SKM-1 treated with dmso at 0.1 percent for 144 hours (cell line): Measurements from ENCODE around the gene CACNA1E.

Experiments used
- DNase-seq: peaks from one replicate; lab custom pipeline; 2025; ENCODE audit not compliant: unreplicated experiment; lab: John Stamatoyannopoulos, UW

CACNA1E gene

DNA sequence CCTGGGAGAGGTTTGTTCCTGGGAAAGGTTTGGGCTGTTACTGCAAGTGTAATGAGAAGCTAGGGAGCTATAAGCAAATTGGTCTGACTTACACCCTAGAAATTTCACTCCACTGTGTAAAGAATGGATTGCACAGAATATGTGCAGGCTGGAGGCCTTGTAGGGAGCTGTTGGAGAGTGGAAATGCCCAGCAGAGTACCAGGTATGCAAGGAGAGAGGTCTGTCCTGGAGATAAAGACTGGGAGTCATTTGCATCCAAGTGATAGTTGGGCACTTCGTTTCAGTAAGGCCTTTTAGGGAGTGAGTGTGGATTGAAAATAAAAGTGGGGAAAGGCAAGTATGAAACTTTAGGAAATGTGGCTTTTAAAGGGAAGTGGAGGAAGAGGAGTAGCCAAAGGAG lies 75.8 kb downstream of the CACNA1E start:
- no peak for DNase-seq

DNA sequence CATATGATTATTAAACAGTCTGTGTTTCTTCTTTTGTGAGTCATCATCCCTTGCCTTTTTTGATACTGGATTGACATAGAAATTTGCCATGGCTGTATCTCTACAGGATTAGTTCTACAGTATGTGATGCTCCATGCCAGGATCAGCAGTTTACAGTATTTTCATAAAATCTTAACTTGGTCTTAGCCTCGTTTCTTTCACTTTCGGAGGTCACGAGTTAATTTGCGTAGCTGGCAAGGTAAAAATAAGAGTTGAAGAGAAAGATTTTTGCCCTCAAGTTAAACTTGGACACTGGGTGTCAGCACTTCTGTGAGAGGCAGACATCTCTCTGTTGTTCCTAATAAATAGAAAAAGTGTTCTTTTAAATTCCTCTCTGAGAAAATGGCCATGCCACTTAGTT lies 79.1 kb downstream of the CACNA1E start:
- no peak for DNase-seq

DNA sequence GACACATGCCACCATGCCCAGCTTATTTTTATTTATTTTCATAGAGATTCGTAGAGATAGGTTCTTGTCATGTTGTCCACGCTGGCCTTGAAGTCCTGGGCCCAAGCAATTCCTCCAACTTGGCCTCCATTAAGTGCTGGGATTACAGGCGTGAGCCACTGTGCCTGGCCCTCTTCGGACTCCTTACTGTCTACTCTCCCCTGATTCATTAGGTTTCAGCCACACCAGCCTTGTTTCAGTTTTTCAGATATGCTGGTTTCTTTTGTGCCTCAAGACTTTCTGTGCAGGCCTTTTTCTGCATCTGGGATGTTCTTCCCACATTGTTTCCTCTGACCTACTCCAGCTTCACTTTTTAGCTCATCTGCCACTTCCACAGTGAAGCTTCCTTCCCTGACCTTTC lies 85.4 kb downstream of the CACNA1E start:
- no peak for DNase-seq

DNA sequence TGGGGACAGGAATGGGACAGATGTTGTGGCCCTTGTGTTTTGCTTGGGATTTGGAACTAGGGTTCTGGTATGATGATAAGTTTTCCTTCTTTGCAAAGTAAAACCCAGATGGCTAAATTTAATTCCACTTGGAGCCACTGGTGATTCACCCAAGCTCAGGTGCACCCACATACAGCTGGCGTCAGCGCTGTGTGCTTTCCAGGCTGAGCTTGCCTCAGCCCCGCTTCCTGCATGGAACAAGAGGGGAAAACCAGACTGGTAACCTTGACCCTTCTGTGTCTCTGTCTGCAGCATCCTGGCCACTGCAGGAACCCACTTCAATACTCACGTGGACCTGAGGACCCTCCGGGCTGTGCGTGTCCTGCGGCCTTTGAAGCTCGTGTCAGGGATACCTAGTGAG lies 94.2 kb downstream of the CACNA1E start:
- no peak for DNase-seq

DNA sequence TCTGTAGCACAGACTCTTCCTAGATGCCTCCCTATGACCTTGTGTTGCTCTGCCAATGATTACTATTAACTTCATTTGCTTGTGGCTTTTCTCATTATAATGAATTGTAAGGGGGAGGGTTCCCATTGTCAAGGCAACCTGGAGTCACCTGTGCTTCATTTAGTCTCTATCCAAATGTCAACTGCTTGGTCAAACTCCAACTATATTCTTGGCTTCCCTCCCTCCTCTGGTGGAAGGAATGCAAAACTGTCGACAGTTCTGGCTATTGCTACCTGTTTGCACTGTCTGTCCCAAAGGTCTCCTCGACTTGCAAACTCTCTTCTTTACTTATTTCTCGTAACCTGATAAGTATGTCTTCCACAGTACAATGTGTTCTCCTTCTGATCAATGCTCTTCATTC lies 100.3 kb downstream of the CACNA1E start:
- DNase-seq: no peak

DNA sequence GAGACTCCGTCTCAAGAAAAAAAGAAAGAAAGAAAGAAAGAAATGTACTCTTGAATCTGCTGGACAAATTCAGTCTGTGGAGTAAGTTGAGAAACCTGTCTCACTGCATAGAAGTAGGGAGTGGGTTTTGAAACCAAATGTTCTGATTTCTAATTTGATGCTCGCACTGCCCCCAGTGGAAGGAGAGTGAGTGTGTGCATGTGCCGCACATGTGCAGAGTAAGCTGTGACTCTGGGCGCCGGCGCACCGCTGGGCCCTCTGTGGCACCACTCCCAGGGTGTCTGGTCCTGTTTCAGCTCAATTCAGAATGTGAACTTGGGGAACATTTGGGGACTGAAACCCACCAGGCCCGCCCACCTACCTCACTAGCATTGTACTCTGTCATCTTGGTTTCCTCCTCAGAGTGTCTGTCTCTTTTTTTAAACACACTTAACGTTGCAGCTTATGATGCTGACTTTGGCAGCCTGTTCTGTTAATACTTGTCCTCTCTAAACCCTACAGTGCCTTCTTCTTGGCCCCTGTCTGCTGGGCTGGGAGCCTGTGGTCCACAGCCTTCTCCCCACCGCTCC lies 104.6 kb downstream of the CACNA1E start:
- DNase-seq: no peak

DNA sequence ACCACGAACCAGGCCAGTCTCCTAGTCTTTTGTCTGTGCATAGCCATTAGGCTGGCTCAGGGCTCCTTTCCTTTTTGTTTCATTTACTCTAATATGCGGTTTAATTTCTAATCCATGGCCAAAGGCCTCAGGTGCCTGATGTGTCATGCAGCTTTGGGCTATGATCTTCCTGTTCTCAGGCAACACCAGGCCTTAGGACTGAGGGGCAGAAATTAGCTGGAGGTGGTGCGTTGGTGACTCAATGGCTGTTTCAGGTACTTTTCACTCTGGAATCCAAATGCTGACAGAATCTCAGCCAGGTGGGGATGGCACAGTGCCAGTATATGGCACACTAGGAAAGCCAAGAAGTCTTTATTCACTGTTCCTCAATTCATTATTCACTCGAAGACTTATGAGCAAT lies 105.3 kb downstream of the CACNA1E start:
- DNase-seq: no peak

DNA sequence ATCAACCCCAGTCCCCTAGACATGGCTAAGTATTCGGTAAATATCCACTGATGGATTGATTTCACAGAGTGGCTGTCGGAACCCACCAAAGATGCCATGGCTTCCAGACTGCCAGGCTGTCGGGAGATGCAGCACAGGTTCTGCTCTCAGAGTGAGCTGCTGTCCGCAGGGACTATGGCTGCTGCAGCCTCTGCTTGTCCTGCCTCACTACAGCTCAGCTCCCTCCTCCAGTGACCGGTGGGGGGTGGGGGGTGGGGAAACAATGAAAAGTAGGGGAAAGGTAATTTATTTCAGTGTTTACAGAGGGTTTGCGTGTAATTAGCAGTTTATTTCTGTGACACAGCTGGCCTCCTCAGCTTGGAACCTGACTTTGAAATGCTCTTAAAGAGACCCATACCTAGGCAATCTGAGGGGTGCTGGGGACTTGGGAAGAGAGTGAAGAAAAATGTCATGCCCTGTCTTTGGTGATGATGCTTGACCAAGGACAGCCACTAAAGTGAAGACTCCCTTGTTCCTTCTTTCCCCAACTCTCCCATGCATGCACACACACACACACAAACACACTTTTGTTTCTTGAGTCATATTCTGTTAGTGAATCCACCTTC lies 109.0 kb downstream of the CACNA1E start:
- no peak for DNase-seq

DNA sequence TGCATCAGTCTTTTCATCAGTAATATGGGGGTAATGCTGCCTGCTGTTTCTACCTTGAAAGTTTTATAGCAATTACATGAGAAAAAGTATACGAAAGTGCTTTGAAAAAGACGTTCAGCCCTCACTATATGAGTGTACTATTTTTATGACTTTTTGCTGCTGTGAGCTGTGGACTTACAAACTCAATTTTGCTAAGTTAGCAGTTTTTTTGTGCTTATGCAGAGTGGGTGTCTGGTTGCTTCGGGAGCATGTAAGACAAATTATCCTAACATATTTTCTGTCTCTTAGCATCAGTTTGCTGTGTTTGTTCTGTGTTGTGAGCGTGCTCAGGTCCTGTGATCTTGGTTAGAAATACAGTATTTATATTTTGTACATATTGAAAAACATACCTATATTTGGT lies 109.7 kb downstream of the CACNA1E start:
- no peak for DNase-seq

DNA sequence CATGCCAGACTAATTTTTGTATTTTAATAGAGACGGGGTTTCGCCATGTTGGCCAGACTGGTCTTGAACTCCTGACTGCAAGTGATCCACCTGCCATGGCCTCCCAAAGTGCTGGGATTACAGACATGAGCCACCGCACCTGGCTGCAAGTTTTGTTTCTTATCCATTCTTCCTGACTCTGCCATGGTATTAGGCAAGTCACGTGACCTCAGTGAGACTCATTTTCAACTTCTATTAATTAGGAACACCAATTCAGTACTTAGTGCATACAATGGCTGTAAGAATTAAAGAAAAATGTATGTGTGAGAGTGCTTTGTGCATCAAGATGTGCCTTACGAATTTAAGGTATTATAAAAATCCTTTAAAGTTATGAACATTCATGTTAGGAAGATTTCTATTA lies 111.2 kb downstream of the CACNA1E start:
- no peak for DNase-seq

DNA sequence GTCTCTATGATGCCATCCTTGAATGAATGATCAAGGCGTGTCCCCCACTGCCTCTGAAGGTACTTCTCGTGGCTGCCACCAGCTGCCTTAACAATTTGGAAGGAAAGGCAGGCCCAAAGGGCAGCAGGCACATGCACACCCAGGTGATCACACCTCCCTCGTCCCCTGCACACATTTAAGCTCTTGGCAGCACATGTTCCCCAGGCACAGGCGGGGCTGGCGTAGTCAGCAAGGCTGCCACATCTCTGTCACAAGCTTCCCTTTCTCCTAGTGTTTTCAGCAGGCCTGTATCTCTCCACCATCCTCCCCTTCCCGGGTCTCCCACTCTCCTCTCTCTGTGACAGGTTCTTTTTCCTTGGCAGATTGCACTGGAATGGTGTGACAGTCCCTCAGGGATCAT lies 111.9 kb downstream of the CACNA1E start:
- no peak for DNase-seq

DNA sequence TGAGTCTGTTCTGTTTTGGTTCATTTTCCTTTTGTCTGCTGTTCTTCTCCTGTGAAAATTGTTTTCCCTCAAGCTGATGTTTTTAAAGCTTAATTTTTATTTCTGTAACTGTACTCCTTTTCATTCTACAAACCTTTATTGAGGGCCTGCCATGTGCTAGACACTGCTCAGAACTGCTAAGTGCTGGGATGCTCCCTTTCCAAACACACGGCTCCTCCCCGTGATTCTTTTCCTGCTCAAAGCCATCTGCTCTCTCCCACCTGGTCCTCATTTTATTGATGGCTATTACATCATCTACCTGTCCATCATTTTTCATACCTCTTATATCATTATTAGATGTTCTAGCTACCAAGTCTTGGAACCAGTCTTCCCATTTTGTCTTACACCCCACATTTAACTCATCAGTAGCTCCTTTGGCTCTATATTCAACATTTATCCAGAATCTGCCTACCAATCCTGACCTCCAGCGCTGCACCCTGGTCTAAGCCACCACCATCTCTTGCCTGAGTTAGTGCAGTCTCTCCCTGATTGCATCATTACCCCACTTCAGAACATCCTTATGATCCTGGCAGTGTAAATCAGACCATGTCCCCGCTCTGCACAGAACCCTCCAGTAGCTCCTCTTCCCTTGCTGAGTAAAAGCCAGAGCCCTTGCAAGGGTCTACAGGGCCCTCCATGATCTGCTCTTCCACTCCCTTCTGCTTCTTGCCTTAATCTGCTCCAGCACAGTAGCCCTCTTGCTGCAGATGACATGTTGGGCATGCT lies 118.1 kb downstream of the CACNA1E start:
- no peak for DNase-seq

DNA sequence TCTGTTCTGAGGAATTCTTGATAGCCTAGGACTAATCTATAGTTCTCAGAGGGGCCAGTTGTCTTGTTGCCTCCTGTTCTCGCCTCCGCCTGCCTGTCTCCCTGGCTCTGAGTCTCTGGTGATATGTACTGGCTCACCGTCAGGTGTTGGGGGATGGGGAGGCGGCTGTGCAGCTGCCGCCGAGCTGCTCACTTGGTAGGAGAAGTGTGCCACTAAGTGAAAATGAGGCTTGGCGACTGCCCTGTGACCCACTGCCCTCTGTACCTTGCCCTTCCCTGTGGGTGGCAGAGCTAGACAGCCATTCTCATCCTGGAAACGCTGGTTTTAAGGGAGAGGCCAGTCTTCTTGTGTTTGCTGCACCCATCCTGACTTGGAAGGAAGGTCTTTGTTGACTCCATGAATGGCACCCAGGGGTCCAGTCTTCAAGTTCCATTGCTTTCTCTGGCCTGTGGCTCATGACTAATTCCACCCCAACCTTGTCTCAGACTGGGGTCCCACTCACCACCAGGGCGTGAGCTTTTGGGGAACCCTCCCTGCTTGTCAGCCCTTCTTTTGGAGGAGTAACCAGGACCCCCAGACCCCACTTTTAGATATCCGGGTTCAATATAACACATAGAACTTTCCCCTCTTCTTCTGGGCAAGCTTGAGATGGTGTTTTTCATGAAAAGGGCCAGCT lies 120.6 kb downstream of the CACNA1E start:
- DNase-seq: no peak

DNA sequence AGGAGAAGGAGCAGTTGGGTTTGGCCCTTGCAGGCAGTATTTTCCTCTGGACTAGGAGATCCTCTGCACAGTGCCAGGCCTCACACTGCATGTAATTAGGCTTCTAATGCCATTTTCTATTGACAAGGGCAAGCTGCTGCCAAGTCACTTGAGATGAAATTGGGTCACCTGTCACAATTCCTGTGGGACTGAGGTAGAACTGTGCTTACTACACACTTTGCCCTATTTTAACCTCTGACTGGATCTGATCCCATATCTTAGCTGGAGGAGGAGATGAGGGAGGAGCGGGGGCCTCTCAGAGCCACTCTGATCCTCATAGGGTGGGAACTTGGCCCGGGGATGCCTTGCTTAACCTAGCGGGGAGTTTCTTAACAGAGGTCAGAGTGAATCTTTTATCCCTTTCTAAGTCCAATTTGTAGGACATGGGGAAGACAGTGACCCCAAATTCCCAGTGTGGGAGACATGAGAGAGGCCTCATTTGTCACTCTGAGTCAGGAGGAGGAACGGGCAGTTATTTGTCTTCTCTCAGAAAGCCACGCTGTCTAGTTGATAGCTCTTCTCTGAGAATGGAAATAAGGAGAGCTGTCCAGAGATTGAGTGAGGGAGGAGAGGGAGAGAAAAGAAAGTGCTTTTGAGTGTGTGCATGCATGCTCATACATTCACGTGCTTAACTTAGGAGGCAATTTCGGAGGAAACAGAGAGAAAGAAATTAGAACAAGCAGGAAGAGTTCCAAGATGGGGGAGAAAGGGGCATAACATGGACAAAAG lies 121.3 kb downstream of the CACNA1E start:
- no peak for DNase-seq

DNA sequence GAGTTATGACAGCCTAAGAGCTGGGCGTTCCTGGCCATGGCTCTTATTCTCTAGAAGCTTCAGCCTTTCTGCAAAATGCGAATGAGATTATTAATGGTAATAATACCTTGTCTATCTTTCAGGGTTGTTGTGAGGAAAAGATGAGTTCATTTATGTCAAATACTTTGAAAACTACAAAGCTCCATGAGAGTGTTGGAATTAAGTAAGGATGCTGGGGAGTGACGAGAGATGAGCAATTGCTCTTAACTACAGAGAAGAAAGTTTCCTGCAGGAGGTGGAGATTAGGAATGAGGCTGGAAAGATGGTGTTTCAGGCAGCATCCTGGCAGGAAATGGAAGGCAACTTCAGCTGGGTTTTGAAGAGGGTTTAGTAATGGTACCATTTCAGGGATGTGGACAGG lies 124.2 kb downstream of the CACNA1E start:
- DNase-seq: no peak

DNA sequence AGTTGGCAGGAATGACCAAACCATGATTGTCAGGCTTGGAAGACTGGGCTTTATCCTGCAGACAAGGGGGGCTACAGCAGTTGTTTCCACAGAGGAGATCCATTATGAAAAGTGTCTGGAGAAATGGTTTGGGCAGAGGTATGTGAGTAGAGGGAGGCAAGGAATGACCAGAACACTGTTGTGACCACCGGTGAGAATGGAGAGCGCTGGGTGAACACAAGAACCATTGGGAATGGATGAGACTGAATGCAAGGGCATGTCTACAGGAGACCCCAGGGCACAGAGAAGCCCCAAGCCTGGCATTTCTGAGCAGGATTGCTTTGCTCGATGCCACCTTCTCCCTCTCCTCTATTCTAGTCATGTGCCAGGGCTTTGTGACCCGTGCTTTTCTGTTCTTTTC lies 125.1 kb downstream of the CACNA1E start:
- no peak for DNase-seq

DNA sequence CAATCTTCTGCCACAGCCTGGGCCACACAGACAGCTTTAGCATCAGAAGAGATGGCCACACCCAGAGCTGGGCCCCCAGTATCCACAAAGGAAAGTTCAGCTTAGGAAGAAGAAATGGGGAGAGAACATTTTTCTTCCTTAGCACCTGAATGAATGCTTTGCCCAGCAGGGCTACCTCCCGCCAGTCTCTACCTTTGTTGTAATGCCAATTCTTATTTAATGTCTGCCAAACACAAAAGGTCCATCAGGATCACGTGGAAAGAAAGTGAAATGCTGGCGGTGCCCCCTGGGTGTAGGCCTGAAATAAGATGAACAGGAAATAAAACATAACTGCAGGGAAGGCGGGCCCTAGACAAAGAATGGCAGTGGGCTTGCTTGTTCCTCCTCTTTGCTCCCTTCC lies 125.6 kb downstream of the CACNA1E start:
- no peak for DNase-seq

DNA sequence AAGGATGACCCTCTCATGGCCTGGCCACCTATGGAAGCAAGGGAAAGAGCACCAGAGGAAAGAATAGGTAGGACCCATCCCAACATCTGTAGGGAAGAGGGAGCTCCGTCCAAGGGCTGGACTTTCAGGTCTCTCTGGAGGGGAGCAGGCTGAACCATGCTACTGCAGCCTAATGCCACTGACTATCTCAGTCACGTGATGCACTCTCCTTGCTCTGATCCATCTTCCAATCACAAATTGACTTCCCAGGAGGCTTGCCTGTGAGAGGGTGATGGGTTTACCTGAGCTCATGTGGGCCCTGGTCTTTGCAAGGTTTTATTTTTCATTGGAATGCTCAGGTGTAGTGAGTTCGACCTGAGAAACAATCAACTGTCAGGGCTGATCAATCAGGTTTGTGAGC lies 128.8 kb downstream of the CACNA1E start:
- DNase-seq: no peak

DNA sequence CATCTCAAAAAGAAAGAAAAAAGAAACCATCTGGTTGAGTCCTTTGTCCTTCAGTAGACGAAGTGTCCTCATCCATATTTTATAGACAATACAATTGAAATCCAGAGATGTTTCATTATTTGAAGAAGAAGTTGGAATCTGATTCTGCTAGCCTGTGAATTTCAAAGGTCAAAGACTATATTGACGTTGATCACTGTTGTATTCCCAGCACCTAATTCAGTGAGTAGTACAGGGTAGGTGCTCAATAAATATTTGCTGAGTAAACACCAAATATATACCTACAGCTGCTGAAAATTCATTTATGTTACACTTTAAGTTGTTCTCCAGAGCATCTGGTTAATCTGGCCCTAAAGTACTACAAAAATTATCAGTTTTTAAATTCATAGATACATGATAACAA lies 135.2 kb downstream of the CACNA1E start:
- no peak for DNase-seq

DNA sequence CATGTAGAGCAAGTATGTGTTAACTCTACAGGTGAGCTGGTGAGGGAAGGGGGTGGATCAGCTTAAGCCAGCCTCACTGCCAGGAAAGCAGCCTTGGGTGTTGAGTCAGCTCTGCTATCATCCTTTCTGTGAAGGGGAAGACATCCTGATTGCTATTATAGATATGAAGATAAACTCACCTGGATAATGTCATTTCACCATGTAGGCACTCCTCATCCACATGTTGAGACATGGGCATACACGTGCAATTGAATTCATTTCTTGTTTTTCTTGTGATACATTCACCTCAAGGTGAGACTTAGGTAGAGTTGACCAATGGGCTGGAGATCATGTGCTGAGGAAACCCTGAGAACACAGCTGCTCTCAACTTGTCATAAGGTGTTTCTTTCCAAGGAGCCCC lies 136.9 kb downstream of the CACNA1E start:
- DNase-seq: no peak

DNA sequence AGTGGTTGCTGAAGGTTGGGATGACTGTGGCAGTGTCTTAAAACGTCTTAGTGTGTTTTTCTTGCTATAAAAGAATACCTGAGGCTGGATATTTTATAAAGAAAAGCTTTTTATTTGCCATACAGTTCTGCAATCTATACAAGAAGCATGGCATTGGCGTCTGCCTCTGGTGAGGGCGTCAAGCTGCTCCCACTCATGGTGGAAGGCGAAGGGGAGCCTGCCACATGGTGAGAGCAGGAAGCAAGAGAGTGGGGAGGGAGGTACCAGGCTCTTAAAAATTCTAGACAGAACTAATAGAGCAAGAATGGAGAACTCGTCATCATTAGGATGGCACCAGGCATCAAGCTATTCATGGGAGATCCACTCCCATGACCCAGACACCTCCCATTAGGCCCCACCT lies 140.5 kb downstream of the CACNA1E start:
- no peak for DNase-seq
